ENCODE measurements around the gene KCNAB1. TPM values are rescaled to one million over a fixed set of nuclear protein-coding genes. Genes with fewer than 3 reads are reported as not detected.

Gene KCNAB1
- total RNA-seq, 3 donors from 2014 or later (not counting 1 experiment from before 2014, with no cell fraction given), result not detected

- 87% methylated on average over 4 of the region's 4 CpGs for WGBS (ENCODE audit: insufficient coverage)
- Mint-ChIP-seq H3K4me1 (no peaks in the 10 kb centered on the region), H3K27me3 (ENCODE audit: low read depth in 2 of 2) (peaks cover 10 to 12% of the 10 kb centered on the region in 2 donors), H3K9me3 (peaks cover 0 to 2% of the 10 kb centered on the region in 2 donors), H3K36me3 (no peaks in the 10 kb centered on the region), H3K4me3 (no peak overlapping the region), H3K27ac (no peak overlapping the region)
- Histone ChIP-seq H3K4me3 (ENCODE audit: low read length) (no peak overlapping the region), H3K4me1 (ENCODE audit: control insufficient read depth, insufficient read depth, low read length) (no peaks in the 10 kb centered on the region), H3K36me3 (ENCODE audit: control insufficient read depth, insufficient read depth, low read length) (no peaks in the 10 kb centered on the region), H3K9me3 (ENCODE audit: control insufficient read depth, insufficient read depth, low read length) (no peaks in the 10 kb centered on the region), H3K27me3 (ENCODE audit: control insufficient read depth, insufficient read depth, low read length) (no peaks in the 10 kb centered on the region), H3K27ac (ENCODE audit: low read length) (no peak overlapping the region)
- intact Hi-C loops (cut with micrococcal nuclease), result no loop called here
- DNase-seq, result no peak
- no peak for ATAC-seq
- TF ChIP-seq, protein P1, sequence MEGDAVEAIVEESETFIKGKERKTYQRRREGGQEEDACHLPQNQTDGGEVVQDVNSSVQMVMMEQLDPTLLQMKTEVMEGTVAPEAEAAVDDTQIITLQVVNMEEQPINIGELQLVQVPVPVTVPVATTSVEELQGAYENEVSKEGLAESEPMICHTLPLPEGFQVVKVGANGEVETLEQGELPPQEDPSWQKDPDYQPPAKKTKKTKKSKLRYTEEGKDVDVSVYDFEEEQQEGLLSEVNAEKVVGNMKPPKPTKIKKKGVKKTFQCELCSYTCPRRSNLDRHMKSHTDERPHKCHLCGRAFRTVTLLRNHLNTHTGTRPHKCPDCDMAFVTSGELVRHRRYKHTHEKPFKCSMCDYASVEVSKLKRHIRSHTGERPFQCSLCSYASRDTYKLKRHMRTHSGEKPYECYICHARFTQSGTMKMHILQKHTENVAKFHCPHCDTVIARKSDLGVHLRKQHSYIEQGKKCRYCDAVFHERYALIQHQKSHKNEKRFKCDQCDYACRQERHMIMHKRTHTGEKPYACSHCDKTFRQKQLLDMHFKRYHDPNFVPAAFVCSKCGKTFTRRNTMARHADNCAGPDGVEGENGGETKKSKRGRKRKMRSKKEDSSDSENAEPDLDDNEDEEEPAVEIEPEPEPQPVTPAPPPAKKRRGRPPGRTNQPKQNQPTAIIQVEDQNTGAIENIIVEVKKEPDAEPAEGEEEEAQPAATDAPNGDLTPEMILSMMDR (IDR thresholded peaks at IDR 0.05), result no peak
Measured at GRCh38 chr3:156311431-156311830, 191.1 kb downstream of the KCNAB1 start.

- no peaks in the 10 kb centered on the region for H3K36me3 Mint-ChIP-seq
- H3K27me3 Mint-ChIP-seq (ENCODE audit: low read depth in 2 of 2), result peaks cover 13 to 14% of the 10 kb centered on the region in 2 donors
- intact Hi-C loops (cut with micrococcal nuclease), result no loop called here
- Histone ChIP-seq H3K27me3 (ENCODE audit: control insufficient read depth, insufficient read depth, low read length) (no peaks in the 10 kb centered on the region), H3K4me1 (ENCODE audit: control insufficient read depth, insufficient read depth, low read length) (no peaks in the 10 kb centered on the region), H3K27ac (ENCODE audit: low read length) (no peak overlapping the region), H3K36me3 (ENCODE audit: control insufficient read depth, insufficient read depth, low read length) (no peaks in the 10 kb centered on the region), H3K4me3 (ENCODE audit: low read length) (no peak overlapping the region), H3K9me3 (ENCODE audit: control insufficient read depth, insufficient read depth, low read length) (no peaks in the 10 kb centered on the region)
- WGBS (ENCODE audit: insufficient coverage), result 72% methylated on average over 4 of the region's 5 CpGs
- TF ChIP-seq, protein P1 (IDR thresholded peaks at IDR 0.05), result no peak
- no peak overlapping the region for H3K27ac Mint-ChIP-seq
- DNase-seq (no peak), ATAC-seq (no peak)
- H3K4me1 Mint-ChIP-seq, result no peaks in the 10 kb centered on the region
- H3K9me3 Mint-ChIP-seq, result peaks cover 0 to 2% of the 10 kb centered on the region in 2 donors
- no peak overlapping the region for H3K4me3 Mint-ChIP-seq
Measured at GRCh38 chr3:156311930-156312329, 191.6 kb downstream of the KCNAB1 start.

DNA sequence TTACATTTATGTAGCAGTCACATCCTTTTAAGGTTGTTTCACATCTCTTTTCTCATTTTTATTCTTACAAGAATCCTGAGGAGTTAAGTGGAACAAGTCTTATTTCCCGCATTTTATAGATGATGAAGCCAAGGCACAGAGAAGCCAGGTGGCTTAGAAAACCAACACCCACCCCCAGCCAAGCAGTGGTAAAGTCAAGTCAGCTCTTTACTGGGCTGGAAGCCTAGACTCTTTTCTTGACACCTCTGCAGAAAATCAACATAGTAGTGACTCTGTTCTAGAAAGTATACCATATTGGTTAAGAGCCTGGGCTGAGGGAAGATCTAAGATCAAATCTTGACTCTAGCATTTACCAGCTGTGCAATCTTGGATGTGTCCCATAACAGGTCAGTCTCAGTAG lies 195.7 kb downstream of the KCNAB1 start:
- intact Hi-C loops (cut with micrococcal nuclease), result no loop called here
- no peaks in the 10 kb centered on the region for H3K36me3 ChIP-seq (ENCODE audit: control insufficient read depth, insufficient read depth, low read length)
- no peak overlapping the region for H3K27ac ChIP-seq (ENCODE audit: low read length)
- Mint-ChIP-seq H3K9me3 (peaks cover 0 to 2% of the 10 kb centered on the region in 2 donors), H3K27ac (no peak overlapping the region), H3K4me1 (no peaks in the 10 kb centered on the region), H3K4me3 (no peak overlapping the region), H3K36me3 (no peaks in the 10 kb centered on the region), H3K27me3 (ENCODE audit: low read depth in 2 of 2) (peaks cover 10 to 11% of the 10 kb centered on the region in 2 donors)
- ATAC-seq, result no peak
- TF ChIP-seq, protein P1 (IDR thresholded peaks at IDR 0.05), result no peak
- no peaks in the 10 kb centered on the region for H3K9me3 ChIP-seq (ENCODE audit: control insufficient read depth, insufficient read depth, low read length)
- DNase-seq, result no peak
- H3K4me3 ChIP-seq (ENCODE audit: low read length), result no peak overlapping the region
- WGBS (ENCODE audit: insufficient coverage), result 100% methylated on average over 1 of the region's 1 CpG
- H3K27me3 ChIP-seq (ENCODE audit: control insufficient read depth, insufficient read depth, low read length), result no peaks in the 10 kb centered on the region
- H3K4me1 ChIP-seq (ENCODE audit: control insufficient read depth, insufficient read depth, low read length), result no peaks in the 10 kb centered on the region

GRCh38 chr3:156317462-156318074 lies 197.2 kb downstream of the KCNAB1 start:
- WGBS (ENCODE audit: insufficient coverage), result 90% methylated on average over 1 of the region's 4 CpGs
- H3K27me3 Mint-ChIP-seq (ENCODE audit: low read depth in 2 of 2), result peaks cover 7 to 8% of the 10 kb centered on the region in 2 donors
- Histone ChIP-seq H3K4me3 (ENCODE audit: low read length) (no peak overlapping the region), H3K27ac (ENCODE audit: low read length) (no peak overlapping the region), H3K36me3 (ENCODE audit: control insufficient read depth, insufficient read depth, low read length) (no peaks in the 10 kb centered on the region), H3K27me3 (ENCODE audit: control insufficient read depth, insufficient read depth, low read length) (no peaks in the 10 kb centered on the region), H3K9me3 (ENCODE audit: control insufficient read depth, insufficient read depth, low read length) (no peaks in the 10 kb centered on the region), H3K4me1 (ENCODE audit: control insufficient read depth, insufficient read depth, low read length) (no peaks in the 10 kb centered on the region)
- no peaks in the 10 kb centered on the region for H3K4me1 Mint-ChIP-seq
- TF ChIP-seq, protein P1 (IDR thresholded peaks at IDR 0.05), result no peak
- intact Hi-C loops (cut with micrococcal nuclease), result no loop called here
- no peaks in the 10 kb centered on the region for H3K9me3 Mint-ChIP-seq
- H3K27ac Mint-ChIP-seq, result no peak overlapping the region
- H3K4me3 Mint-ChIP-seq, result no peak overlapping the region
- DNase-seq (no peak), ATAC-seq (no peak)
- H3K36me3 Mint-ChIP-seq, result no peaks in the 10 kb centered on the region

Measured in natural killer cell (primary cell).